SIG-M5 treated with dmso at 0.1 percent for 504 hours (cell line): ENCODE data around the gene QARS1.
A peak's percentile ranks its signal among the peaks of the same experiment; 100 is the strongest.

Experiments
- DNase-seq: peaks from one replicate; lab custom pipeline; 2025; ENCODE audit not compliant: unreplicated experiment; lab: John Stamatoyannopoulos, UW

QARS1 gene

DNA sequence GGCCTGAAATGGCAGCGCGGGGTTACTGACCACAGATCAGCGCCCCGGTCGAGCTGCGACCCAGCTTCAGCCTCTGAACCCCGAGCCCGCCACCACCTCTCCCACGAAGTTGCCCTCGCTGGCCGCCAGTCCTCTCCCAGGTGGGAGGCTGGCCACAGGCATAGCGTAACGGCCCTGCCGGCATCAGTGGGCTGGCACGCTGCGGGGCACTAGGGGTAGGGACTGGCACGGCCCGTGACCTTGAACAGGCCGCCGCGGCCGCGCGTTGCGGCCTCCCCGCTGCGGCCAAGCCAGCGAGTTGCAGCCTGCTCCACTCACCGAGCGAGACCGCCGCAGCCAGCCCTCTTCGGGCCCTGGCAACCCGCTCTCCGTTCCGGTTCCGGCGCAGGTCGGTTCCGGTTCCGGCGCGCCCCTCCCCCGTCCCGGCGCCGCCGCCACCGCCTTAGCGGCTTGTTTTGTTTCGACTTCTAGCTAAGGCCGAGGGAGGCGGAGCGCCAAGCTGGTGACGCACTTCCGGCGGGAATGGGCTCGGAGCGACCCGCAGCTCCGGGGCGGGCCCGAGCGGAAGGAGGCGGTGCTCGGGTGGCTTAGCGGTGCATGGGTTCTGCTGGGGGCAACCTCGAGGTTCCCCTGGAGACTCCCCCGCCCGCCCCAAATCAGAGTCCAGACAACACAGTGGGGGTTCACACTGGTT, 16.0 kb upstream of the QARS1 start, which contains the start of gene USP19:
Gene USP19, minus strand, starts transcription at position 386 of the 694 bp plus-strand sequence. CDS start 1,678 bp downstream, outside the sequence.
- peak; percentile 84 for DNase-seq

DNA sequence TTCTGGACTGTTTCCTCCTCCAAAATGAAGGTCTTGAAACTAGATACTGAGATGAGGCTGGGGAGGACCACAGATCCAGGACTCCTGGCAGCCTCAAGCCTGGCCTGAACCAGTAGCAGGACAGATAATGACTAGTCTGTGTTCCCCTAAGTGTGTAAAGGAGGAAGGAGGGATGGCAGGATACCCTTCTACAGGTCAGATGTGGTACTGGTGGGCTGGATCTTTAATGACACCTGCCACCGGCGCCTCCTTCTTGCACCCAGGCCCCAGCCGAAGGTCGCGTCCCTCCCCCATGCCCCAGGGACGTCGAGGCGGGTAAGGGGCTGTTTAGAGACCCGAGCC, 15.5 kb upstream of the QARS1 start:
- DNase-seq, result no peak

DNA sequence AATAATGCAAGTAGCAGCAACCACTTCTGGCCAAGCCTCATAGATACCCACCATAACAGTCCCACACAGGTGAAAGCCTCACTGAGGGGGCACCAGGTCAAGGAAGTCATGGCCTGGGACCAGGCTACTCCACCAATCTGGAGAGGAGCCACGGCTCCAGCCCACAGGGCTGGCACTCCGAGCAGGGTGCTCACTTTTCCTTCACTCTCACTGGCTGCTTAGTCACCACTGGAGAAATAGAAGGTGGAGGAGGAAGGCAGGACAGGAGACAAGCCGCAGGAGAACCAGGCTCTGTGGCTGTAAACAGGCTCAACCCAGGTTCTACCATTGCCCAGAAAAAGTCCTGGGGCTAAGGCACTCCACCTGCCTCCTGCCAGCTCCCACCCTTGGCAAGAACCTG, 14.9 kb upstream of the QARS1 start:
- no peak for DNase-seq

DNA sequence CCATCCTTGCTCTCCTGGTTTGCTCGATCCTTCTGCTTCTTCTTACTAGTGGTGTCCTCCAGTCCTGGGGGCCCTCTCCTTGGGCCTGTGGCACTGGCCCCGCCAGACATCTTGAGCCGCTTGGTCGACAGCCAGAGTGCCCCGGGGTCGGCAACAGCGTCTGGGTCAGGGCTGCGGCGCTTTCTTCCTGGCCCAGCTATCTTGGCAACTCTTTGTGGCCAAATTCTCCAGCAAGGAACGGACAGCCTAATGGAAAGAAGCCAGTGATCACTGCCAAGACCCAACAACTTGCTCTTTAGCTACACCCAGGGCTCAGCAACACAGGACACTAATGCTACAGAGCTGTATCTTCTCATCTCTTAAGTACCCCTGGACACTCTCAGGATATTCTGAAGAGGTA, 14.5 kb upstream of the QARS1 start:
- no peak for DNase-seq

DNA sequence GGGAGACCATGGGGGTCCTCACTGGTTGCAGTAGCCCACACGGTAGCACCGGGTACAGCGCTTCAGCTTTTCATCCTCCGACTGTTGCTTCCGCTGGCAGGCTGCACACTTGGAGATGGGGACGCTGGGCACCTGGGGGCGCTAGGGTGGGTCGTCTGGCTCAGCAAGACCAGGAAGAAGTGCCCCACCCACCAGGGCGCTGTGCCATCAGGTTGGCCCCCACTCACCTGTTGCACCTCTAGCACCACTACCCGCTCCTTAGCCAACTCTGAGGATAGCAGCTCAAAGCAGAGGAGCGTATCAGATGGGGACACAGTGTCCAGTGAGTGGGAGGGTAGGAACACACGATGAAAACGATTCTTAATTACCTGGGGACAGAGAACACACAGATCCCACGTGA, 7.7 kb upstream of the QARS1 start:
- no peak for DNase-seq

DNA sequence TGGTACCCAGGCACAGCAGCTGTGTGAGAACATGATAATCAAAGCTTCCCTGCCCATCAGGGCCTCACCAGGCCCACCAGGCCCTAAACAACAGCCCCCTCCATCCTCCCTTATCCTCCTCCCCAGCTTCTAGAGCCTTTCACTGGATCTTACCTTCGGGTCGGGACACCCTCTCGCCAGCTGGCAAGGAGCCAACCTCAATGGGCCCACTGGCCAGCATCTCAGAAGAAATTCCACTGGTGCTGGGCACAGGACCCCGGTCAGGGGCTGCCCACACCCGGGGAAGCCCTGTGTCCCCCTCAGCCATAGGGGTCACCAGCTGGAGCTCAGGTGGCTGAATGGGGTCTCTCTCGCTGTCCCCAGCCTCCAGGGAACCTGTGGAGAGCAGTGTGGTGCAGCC, 6.8 kb upstream of the QARS1 start:
- DNase-seq, result no peak

DNA sequence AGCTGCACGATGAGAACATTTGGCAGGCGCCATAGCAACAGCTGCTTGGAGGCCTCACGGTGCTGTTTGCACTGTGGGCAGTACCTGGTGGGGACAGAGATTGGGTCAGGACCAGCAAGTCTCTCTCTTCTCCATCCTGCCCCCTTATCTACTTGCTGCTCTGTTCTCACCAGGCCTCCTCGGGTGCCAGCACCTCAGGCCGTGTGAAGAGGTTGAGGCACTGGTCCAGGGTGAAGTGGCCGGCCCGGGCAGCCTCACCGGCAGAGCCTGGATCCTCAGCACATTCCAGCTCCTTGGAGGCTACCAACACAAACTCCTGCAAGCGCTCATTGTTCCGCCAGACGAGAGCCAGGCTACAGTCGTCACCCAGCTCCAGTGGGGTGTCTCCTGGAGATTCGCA, 6.2 kb upstream of the QARS1 start:
- DNase-seq, result no peak

DNA sequence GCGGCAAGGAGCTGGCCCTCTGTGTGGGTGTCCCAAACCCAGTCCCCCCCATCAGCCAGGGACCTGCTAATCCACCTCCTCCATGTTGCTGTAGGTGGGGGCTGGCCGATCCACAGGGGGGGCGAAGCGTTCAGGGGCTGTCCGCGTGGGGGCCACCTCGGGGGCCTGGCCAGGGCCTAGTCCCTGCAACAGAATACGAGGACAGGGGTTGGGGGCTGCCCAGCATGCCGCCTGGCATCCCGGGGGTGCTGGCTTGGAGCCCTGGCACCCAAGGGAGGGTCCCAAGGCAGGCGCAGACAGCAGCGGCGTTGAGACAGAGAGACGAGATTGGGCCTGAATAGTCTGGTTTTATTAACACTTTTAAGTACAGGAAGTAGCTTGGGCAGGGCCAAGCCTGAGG, 3.8 kb upstream of the QARS1 start:
- no peak for DNase-seq

DNA sequence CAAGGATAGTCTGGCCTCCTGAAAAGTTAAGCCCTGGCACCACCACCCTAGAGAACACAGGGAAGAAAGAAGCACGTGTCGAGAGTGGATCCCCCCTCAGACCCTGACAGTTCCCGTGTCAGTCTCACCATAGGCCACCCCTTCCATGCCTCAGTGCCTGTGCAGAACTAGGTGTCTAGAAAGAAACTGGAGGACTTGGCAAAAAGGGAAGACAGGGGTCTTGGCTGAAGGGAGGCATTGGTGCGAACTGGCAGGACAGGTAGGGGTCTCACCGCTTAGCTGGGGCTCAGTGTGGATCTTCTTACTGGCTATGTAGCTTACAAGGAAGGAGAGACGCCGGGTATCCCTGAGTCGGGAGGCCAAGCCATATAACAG, 518 bp downstream of the QARS1 start:
- DNase-seq, result no peak

DNA sequence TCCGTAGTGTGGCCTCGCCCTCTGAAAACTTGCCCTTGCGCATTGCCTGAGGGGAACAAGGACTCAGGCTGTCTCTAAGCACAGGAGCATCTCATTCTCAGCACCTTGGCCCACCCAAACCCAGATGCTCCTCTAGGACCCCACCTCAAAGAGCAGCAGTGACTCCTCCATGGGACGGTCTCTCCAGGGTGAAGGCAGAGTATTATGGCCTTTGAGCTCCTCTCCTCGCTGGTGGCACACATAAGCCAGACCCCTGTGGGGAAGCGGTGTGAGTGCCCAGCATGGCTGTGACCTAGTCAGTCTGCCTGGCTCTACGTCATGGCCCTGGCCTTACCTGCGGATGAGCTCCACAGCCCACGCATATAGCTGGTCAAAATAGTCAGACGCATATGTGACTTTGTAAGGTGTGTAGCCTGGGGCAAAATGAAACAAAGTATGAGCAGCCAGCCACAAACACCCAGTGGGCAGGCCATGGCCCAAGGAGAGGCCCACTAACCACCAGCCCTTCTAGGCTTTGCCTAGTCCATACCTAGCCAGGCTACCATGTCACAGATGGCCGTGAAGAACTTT, 4.4 kb downstream of the QARS1 start:
- DNase-seq, result no peak

DNA sequence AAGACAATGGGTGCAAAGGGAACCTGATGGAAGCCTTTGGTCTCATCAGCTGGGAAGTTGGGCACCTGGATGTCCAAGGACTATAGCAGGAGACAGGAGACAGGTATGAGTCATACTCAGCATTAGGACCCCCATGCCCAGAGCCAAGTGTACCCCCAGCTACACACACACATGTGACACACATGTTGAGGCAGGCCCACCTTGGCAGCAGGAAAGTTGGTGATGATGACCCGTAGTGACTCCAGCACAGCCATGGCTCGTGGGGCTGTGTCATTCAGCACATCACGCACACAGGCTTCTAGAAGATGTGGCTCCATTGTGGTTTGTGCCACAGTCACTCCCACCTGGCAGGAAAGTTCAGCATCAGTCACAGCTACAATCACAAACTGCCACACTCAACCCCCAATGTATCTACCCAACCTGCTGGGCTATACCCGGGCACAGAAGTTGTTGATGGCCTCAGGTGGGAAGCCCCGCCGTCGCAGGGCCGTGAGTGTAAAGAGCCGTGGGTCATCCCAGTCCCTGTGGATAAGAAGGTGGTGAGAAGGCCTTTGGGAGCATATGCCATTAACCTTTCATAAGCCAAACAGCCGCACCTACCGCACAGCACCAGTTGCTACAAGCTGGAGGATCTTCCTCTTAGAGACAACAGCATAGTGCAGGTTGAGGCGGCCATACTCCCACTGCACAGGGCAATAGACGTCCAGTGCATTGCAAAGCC, 5.5 kb downstream of the QARS1 start:
- no peak for DNase-seq

DNA sequence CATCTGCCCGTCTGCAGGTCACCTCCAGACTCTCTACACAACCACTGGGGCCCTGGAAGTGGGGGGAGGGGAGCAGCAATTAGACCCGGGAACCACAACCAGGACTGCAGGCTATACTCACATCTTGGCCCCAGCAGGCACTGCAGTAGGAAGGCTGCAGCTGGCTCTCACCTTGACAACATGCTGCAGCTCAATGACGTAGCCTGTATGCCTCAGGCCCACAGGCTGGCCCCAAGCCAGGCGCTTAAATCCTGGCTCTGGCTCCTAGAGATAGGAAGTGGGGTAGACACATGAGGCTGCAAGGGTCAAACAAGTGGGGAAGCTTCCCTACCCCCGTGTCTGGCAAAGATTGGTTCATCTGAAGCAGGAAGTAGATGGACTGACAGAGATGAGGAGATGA, 6.1 kb downstream of the QARS1 start:
- DNase-seq, result no peak

DNA sequence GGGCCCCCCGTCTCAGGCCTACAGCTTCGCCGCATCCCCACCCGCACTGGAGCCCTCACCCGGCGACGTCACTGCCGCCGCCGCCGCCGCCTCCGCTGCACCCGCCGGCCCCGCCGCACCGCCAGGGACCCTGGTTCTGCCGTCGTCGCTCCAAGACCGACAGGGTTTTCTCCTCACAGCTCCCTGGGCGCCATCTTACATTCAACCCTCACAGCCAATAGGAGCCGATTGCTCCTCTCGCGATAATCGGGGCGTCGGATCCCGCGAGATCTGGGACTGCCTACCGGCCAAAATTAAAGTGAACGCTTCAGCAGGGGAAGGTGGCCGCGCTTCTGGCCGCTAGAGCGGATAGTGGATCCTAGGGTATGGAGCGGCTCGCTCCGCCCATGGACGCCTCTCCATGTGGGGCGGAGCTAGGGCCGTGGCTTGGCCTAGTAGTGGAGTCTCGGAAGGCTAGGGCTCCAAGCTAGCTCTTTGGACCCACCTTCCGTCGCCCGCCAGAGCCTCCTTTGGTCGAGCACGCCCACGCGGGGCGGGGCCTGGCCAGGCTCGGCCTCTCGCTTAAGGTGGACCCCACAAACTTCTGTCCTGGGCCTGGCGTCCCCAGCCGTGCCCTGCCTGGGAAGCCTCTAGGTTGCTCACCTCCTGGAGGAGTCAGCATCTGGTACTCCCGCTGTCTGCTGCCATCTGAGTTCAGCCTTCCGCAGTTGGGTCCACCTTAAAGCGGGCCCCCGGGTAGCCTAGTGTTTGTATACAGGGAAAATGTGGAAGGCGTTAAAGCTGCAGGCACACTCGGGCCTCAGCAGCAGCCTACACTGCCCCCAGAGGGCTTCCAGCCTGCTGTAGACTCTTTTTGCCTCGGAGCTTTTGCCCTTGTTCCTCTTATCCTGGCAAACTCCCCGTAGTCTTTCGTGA, 10.4 kb downstream of the QARS1 start, which contains the start of gene QRICH1:
Gene QRICH1, minus strand, starts transcription at position 219 of the 915 bp plus-strand sequence. CDS start 17,054 bp downstream, outside the sequence.
- peak; percentile 98 for DNase-seq

DNA sequence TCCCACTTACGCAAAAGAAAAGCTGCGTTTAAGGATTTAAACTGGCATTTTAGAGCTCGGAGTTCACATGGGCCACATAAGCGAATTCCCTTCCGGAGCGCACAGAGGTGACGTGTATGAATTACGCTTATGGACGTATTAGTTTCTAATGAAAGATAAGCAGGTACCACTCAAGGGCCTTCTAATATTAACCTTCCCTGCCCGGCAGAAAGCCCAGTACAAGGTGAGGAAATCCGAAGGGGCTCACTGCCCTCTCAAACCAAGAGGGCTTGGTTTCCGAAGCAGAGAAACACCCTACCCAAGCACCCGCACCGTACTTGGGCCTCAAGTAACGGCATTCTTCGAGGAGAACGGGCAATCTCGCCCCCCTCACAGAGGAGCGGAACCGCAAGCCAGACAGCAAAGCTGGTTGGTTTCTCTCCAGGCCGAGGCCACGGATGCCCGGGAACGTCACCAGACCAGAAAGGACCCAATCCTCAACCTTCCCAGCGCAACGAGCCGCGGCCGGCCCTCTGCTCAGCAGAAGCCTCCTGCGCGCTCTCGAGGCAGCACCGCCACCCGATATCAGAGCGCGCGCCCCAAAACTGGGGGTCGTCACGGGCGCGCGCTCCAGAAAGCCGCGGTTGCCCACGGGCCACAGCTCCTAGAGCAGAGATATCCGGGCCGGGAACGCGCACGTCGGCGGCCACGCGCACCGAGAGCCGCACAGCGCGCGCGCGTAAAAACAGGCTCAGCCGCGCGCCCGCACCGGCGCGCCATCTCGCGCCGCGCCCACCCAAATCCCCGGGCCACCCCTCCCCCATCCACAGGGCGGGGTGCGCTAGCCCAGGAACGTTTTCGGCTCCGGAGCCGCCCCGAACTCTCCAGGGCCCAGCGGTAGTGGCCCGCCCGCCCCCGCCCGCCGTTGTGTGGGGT, 11.4 kb downstream of the QARS1 start:
- peak; percentile 59 for DNase-seq

DNA sequence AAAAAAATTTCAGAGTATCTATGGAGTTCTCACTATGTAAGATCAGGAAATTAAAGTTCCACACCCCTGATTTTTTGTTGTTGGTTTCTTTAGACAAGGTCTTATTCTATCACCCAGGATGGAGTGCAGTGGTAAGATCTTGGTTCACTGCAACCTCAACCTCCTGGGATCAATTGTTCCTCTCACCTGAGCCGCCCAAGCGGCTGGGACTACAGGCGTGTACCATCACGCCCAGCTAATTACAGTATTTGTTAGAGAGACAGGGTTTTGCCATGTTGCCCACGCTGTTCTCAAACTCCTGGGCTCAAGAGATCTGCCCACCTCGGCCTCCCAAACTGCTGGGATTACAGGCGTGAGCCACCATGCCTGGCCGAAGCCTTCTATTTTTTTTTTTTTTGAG, 23.1 kb downstream of the QARS1 start:
- no peak for DNase-seq

DNA sequence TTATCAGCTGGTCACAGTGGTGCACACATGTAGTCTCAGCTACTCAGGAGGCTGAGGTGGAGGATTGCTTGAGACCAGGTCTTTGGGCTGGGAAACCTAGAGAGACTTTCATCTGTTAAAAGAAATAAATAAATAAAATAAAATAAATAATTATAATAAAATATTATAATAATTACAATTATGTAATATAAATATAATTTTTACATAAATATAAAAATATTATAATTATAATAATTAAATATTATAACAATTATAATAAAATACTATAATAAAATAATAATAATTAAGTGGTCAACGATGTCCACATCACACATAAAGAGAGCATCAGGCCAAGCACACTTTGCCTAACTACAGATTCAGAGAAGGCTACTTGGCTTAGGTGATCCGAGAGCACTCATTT, 25.3 kb downstream of the QARS1 start:
- DNase-seq, result no peak

DNA sequence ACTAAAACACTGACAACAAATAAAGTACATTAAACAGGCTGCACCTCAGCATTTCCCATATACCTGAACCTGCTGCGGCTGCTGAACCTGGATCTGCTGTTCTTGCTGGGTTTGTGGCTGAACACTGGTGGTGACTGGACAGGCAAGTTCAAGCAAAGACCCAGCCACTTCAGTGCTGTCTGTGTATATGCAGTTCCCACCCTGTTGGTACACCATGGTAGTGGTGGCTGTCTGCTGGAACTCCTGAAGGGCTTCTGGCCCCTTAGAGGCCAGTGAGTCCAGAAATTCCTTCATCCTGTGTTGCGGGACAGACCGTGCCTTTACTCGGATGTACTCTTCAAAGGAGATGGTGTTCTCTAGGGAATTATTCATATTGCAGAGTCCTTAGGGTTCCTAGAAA, 27.9 kb downstream of the QARS1 start:
- DNase-seq, result no peak

DNA sequence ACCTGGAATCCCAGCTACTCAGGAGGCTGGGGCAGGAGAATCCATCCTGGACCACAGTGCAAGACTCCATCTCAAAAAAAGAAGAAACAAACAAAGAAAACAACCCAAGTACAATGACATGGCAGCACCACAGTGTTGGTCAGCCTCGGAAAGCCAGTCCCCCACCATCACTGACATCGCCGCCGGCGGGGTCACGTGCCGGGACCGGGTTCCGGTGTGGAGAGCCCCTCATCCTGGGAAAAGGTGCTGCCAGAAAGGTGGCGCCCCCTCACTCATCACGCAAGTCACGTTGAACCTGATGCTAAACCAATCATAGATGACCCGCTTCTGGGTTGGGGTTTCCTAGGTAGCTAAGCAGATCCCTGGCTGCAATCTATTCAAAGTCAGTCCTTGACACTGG, 28.4 kb downstream of the QARS1 start:
- DNase-seq, result no peak

DNA sequence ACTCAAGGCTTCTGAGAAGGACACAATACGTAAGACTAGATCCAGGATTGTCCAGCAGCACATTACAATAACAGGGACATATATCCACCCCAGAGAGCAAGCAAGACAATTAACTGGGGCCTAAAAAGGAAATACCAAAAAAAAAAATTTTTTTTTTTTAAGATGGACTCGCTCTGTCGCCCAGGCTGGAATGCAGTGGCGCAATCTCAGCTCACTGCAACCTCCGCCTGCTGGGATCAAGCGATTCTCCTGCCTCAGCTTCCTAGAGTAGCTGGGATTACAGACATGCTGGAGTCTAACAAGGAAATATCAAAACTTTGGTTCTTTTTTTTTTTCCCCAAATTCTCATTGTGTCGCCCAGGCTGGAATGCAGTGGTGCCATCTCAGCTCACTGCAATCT, 46.5 kb downstream of the QARS1 start:
- DNase-seq, result no peak

DNA sequence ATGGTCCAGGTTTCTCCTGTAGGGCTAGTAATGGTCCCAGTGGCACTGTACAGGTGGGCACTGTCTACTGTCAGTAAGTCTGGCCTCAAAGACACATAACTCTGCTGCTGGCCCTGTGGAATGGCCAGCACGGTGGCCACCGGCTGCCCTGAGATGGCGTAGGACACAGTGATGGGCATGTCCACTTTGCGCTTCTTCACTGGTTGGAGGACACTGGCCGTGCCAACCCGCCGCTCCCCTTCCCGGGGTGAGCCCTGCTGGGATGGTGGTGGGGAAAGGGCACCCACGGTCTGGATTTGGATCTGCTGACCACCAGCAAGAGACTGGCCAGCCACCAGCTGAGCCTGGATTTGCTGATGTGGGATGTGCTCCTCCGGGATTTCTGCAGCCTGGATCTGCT, 47.3 kb downstream of the QARS1 start:
- DNase-seq, result no peak
